Upper lobe of left lung (tissue), 6 donors: ENCODE results near the gene GAK. TPM values are rescaled to one million over a fixed set of nuclear protein-coding genes. Genes with fewer than 3 reads are reported as not detected.
A peak's percentile ranks its signal among the peaks of the same experiment; 100 is the strongest.

Experiments used
- ATAC-seq, 2 donors: fragments of 200-7000 bp; cut with Tn5 transposase; one replicate each; pipeline ENCODE4 v1.9.1; 2022; ENCODE audit warnings: mild to moderate bottlenecking in 2 of 2, moderate library complexity in 2 of 2; ENCODE audit not compliant: low FRiP score in 2 of 2
- DNase-seq, 2 donors: peaks; one replicate each; pipeline ENCODE4 v3.0.0-alpha.2; 2019 to 2020
- H3K27ac ChIP-seq, 4 donors: fragments of 200-600 bp; sonication (generic); one replicate each; pipeline ENCODE4 v1.5.1; 2016 to 2019
- H3K27me3 ChIP-seq, 4 donors: fragments of 200-600 bp; sonication (generic); one replicate each; pipeline ENCODE4 v1.5.1; 2017 to 2019
- H3K36me3 ChIP-seq, 4 donors: fragments of 200-600 bp; sonication (generic); one replicate each; pipeline ENCODE4 v1.5.1; 2016 to 2019
- H3K4me1 ChIP-seq, 4 donors: fragments of 200-600 bp; sonication (generic); one replicate each; pipeline ENCODE4 v1.5.1; 2018 to 2019
- H3K4me3 ChIP-seq, 4 donors: fragments of 200-600 bp; sonication (generic); one replicate each; pipeline ENCODE4 v1.5.1; 2017 to 2019; ENCODE audit warnings: mild to moderate bottlenecking in 2 of 4, moderate library complexity in 1 of 4
- H3K9me3 ChIP-seq, 4 donors: fragments of 200-600 bp; sonication (generic); one replicate each; pipeline ENCODE4 v1.5.1; 2018 to 2019
- EP300 ChIP-seq, 4 donors: sonication (generic); formaldehyde crosslinking; IDR thresholded peaks; one replicate each; pipeline ENCODE4 v1.5.1; 2017; ENCODE audit warnings: antibody characterized with exemption in 4 of 4, control low read depth in 2 of 4
- POLR2A ChIP-seq, 4 donors: fragments of 450-650 bp; IDR thresholded peaks; one replicate each; pipeline ENCODE4 v1.5.1; 2016 to 2017; ENCODE audit warnings: antibody characterized with exemption in 4 of 4, mild to moderate bottlenecking in 2 of 4
- POLR2AphosphoS5 ChIP-seq, 2 donors: sonication (generic); formaldehyde crosslinking; IDR thresholded peaks; one replicate each; pipeline ENCODE4 v1.5.1; 2017; ENCODE audit warnings: antibody characterized with exemption in 2 of 2
- WGBS, 2 donors: methylation state at CpG; one replicate each; pipeline ENCODE4 v1.1.5; 2017 to 2018; 5-methylcytosine and 5-hydroxymethylcytosine counted together
- total RNA-seq, 6 donors: library from RNA; depleted of rRNA in 4 of 6; stranded (reverse); fragments of >200 nt in 4 of 6; gene quantifications; one replicate each; pipeline versions ENCODE4 v1.1.0 to v1.2.1, GENCODE V29; 2016 to 2021
- TF ChIP-seq, protein P1 (sequence below), 6 experiments: fragments of 450-650 bp in 4 of 6; fragments of 200-600 bp in 2 of 6; sonication (generic) in 2 of 6; IDR thresholded peaks; one replicate each; pipeline ENCODE4 v1.5.1; 2016 to 2019; ENCODE audit warnings: antibody characterized with exemption in 6 of 6
- donor health status: DM: no; HTN: no; CAD: no; lungs with moderate emphysema.
- donor health status: DM: no; HTN: yes; CAD: no; lungs with severe emphysema.

GAK gene
- total RNA-seq, 6 donors from 2014 or later: 116 to 380 (median 154) TPM

DNA sequence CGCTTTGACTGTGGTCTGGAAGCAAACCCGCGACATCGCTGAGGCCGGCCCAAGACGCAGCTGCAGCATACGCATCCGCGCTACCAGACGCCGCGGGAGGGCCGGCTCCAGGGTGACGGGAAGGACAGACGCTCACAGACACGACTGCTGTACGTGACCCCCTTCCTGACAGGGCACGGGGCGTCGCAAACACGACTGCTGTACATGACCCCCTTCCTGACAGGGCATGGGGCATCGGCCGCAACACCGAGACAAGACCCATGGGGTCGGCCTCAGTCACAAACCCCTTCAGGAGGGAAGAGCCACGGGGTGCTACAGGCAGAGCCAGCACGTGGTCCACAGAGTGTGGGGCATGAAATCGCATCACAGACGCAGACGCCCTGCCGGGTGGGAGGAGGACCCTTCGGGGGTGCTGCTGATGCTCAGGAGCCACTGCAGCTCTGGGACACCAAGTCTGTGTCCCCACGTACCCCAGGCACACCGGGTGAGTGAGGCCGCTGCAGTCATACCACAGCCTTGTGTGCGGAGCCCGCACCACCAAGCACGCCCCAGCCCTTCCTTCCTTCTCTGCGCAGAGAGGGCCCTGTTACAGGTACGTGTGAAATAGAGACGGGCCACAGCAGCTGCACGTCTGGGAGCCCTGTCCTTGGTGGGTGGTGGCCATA, 67.5 kb downstream of the GAK start:
- ATAC-seq (no peak), DNase-seq (no peak)
- H3K4me3 ChIP-seq: no peak overlapping the region
- H3K9me3 ChIP-seq: no peaks in the 10 kb centered on the region
- 96 to 97% methylated on average over 30 to 42 of the region's 42 CpGs for WGBS, 2 donors
- H3K4me1 ChIP-seq: no peaks in the 10 kb centered on the region
- H3K36me3 ChIP-seq: peaks cover 45 to 97% (median 84%) of the 10 kb centered on the region in 4 donors
- TF ChIP-seq EP300 (IDR thresholded peaks at IDR 0.05) (no peak), POLR2AphosphoS5 (IDR thresholded peaks at IDR 0.05) (no peak), POLR2A (IDR thresholded peaks at IDR 0.05) (no peak)
- TF ChIP-seq, protein P1, sequence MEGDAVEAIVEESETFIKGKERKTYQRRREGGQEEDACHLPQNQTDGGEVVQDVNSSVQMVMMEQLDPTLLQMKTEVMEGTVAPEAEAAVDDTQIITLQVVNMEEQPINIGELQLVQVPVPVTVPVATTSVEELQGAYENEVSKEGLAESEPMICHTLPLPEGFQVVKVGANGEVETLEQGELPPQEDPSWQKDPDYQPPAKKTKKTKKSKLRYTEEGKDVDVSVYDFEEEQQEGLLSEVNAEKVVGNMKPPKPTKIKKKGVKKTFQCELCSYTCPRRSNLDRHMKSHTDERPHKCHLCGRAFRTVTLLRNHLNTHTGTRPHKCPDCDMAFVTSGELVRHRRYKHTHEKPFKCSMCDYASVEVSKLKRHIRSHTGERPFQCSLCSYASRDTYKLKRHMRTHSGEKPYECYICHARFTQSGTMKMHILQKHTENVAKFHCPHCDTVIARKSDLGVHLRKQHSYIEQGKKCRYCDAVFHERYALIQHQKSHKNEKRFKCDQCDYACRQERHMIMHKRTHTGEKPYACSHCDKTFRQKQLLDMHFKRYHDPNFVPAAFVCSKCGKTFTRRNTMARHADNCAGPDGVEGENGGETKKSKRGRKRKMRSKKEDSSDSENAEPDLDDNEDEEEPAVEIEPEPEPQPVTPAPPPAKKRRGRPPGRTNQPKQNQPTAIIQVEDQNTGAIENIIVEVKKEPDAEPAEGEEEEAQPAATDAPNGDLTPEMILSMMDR (IDR thresholded peaks at IDR 0.05): no peak
- H3K27ac ChIP-seq: no peak overlapping the region
- no peaks in the 10 kb centered on the region for H3K27me3 ChIP-seq

DNA sequence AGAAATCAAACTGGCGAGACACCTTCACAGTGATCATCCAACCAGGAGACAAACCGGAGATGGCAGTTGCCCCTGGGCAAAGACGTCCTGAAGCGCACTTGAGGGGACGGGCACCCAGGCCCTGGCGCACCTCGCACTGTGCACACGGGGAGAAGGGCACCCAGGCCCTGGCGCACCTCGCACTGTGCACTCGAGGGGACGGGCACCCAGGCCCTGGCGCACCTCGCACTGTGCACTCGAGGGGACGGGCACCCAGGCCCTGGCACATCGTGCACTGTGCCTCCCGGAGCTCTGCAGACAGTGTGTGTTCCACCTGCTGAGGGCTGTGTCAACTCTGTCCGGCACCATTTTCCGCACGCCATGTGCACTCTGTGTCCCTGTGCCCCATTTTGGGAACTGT, 71.6 kb downstream of the GAK start:
- DNase-seq (no peak), ATAC-seq (no peak)
- no peaks in the 10 kb centered on the region for H3K27me3 ChIP-seq
- TF ChIP-seq, protein P1 (IDR thresholded peaks at IDR 0.05): no peak
- TF ChIP-seq POLR2AphosphoS5 (IDR thresholded peaks at IDR 0.05): no peak
- TF ChIP-seq EP300 (IDR thresholded peaks at IDR 0.05): no peak
- H3K27ac ChIP-seq: no peak overlapping the region
- H3K4me1 ChIP-seq: no peaks in the 10 kb centered on the region
- peaks cover 45 to 93% (median 78%) of the 10 kb centered on the region in 4 donors for H3K36me3 ChIP-seq
- H3K4me3 ChIP-seq: no peak overlapping the region
- H3K9me3 ChIP-seq: no peaks in the 10 kb centered on the region
- WGBS, 2 donors: 95 to 97% methylated on average over 13 to 19 of the region's 21 CpGs

DNA sequence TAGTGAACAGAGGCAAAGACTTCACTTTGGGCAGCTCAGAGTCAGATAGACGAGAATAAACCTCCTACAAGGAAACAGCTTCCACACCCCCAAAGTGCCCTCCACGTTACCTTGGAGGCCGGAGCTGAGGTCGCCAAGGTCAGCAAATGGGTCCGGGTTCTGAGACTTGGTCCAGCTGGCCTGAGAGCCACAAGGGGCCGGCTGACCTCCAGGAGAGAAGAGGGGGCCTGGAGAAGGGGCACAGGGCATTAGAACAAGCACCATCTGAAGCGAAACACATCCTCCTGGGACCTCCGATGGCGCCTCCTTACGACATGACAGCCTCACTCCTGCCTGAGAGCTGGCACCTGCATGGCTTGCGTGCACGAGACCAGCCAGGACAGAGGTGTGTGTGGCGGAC, 72.6 kb downstream of the GAK start:
- Histone ChIP-seq H3K27ac (no peak overlapping the region), H3K27me3 (no peaks in the 10 kb centered on the region), H3K4me3 (no peak overlapping the region), H3K9me3 (no peaks in the 10 kb centered on the region), H3K4me1 (no peaks in the 10 kb centered on the region), H3K36me3 (peaks cover 38 to 91% (median 78%) of the 10 kb centered on the region in 4 donors)
- DNase-seq (no peak), ATAC-seq (no peak)
- 98% methylated on average over 8 to 13 of the region's 13 CpGs for WGBS, 2 donors
- TF ChIP-seq EP300 (IDR thresholded peaks at IDR 0.05) (no peak), POLR2AphosphoS5 (IDR thresholded peaks at IDR 0.05) (no peak), POLR2A (IDR thresholded peaks at IDR 0.05) (no peak)
- TF ChIP-seq, protein P1 (IDR thresholded peaks at IDR 0.05): no peak

DNA sequence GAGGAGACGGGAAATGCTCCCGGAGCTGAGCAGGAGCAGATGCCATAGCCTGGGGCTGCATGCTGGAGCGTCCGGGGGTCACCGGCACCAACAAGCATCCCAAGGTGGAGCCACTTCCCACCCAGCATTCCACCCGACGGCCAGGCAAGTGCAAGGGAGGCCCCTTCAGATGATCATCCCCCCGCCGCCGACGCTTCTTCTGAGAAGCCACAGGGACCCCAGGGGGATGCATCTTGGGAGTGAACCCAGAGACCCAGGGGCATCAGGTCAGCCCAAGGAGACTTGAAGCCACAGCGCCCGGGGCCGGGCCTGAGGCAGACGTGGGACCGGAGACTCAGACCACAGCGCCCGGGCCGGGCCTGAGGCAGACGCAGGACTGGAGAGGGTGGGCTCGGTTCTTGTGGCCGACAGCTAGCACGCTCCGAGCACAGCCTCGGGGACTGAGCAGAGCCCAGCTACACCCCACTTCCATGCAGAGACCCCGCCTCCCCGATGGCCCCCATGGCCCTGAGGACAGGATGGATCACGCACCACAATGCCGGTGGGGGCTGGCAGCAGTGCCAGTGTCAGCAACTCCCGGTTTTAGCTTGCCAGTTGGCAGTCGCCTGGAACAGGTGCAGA, 73.2 kb downstream of the GAK start:
- TF ChIP-seq, protein P1 (IDR thresholded peaks at IDR 0.05): no peak
- TF ChIP-seq EP300 (IDR thresholded peaks at IDR 0.05) (no peak), POLR2A (IDR thresholded peaks at IDR 0.05) (no peak), POLR2AphosphoS5 (IDR thresholded peaks at IDR 0.05) (no peak)
- WGBS, 2 donors: 95 to 99% methylated on average over 24 to 25 of the region's 31 CpGs
- Histone ChIP-seq H3K27ac (no peak overlapping the region), H3K36me3 (peaks cover 35 to 89% (median 77%) of the 10 kb centered on the region in 4 donors), H3K4me3 (no peak overlapping the region), H3K9me3 (no peaks in the 10 kb centered on the region), H3K27me3 (no peaks in the 10 kb centered on the region), H3K4me1 (no peaks in the 10 kb centered on the region)
- ATAC-seq (no peak), DNase-seq (peak in 1 of 2 donors; percentile 83)
